Type B pancreatic cell (in vitro differentiated cells): Measurements from ENCODE around the gene RRBP1. TPM values are rescaled to one million over a fixed set of nuclear protein-coding genes. Genes with fewer than 3 reads are reported as not detected.
"Not testable (repeated sequence)": the region's sequence is repeated elsewhere in the genome, so short reads cannot be mapped to it uniquely, and the experiment has no call there.

Experiments used
- DNase-seq: peaks from one replicate; pipeline ENCODE4 v3.0.0; 2021; ENCODE audit warnings: mixed read lengths; ENCODE audit not compliant: unreplicated experiment; ENCODE audit errors: extremely low spot score
- H3K27ac Mint-ChIP-seq: 2 replicates; pipeline ENCODE4 v1.8.0; 2021; ENCODE audit warnings: mild to moderate bottlenecking, mixed read lengths
- H3K27me3 Mint-ChIP-seq: 2 replicates; pipeline ENCODE4 v1.8.0; 2021; ENCODE audit warnings: mixed read lengths
- H3K36me3 Mint-ChIP-seq: 2 replicates; pipeline ENCODE4 v1.8.0; 2021; ENCODE audit warnings: mixed read lengths
- H3K4me1 Mint-ChIP-seq: one replicate; pipeline ENCODE4 v1.8.0; 2021; ENCODE audit warnings: mixed read lengths; ENCODE audit not compliant: unreplicated experiment
- H3K4me3 Mint-ChIP-seq: 2 replicates; pipeline ENCODE4 v1.8.0; 2021; ENCODE audit warnings: mild to moderate bottlenecking, mixed read lengths
- H3K9me3 Mint-ChIP-seq: 2 replicates; pipeline ENCODE4 v1.8.0; 2021; ENCODE audit warnings: mixed read lengths
- CTCF ChIP-seq: fragments of 200-600 bp; sonication (generic); conservative IDR thresholded peaks from 2 replicates; pipeline ENCODE4 v1.5.0; 2021; ENCODE audit warnings: antibody characterized with exemption, mild to moderate bottlenecking
- total RNA-seq: library from RNA; stranded (reverse); gene quantifications from 2 replicates; pipeline ENCODE4 v1.2.1, GENCODE V29; 2021; ENCODE audit warnings: low replicate concordance

RRBP1 gene
- total RNA-seq, 1 donor from 2014 or later = 161 TPM

DNA sequence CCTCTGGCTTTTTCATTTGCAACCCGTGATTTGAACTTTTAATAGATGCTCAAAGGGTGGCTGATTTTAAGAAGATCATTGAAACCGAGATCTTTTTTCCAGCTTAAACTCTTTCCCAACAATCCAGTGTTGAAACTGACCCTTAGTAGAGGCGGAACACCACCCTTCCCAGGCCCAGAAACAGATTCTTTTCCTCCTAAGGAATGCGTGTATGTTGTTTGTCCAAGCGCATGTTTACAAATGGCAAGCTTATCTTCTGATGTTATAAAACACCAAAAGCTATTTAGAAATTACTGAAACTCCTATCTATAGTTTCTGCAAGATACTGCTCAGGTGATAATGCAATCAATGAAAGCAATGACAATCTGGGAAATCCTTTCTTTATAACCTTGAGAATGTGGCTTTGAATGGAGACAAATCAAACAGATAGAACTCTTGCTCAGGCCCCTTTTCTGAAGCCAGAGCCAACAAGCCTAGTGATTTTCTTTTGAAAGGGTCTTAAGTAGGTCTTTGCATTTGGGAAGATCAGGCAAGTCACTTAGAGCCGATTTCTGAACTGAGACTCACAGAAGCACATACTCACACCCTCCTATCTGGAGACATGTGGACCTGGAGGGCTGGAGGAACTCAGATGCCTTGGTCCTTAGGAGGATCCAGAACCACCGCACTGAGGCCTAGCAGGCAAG is 26.8 kb upstream of the RRBP1 start:
- Mint-ChIP-seq H3K4me3 (no peak overlapping the region), H3K9me3 (no peaks in the 10 kb centered on the region), H3K27ac (peak overlapping the region; percentile 55), H3K4me1 (peaks cover 21% of the 10 kb centered on the region), H3K36me3 (no peaks in the 10 kb centered on the region), H3K27me3 (no peaks in the 10 kb centered on the region)
- TF ChIP-seq CTCF = no peak
- no peak for DNase-seq

GRCh38 chr20:17707951-17708350 is 25.9 kb upstream of the RRBP1 start:
- peaks cover 21% of the 10 kb centered on the region for H3K4me1 Mint-ChIP-seq
- not testable (repeated sequence) for H3K4me3 Mint-ChIP-seq, H3K36me3 Mint-ChIP-seq, H3K27ac Mint-ChIP-seq, H3K27me3 Mint-ChIP-seq, H3K9me3 Mint-ChIP-seq, DNase-seq

DNA sequence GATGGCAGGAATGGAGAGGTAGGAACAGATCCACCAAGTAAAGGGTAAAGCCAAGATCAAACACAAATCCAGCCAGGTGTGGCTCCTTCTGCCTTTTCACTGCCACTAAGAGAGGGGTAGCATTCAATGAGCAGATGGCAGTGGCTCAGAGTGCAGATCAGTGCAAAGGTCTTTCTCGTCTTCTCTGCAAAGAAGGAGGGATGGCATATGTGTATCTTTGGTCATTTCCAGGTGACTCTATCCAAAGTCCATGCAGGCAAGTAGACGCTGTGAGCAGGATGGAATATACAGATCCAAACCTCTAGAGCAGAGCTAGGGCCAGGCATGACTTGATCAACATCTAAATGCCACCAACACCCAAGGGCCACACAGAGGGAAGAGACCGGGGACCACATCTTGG is 24.6 kb upstream of the RRBP1 start:
- Mint-ChIP-seq H3K36me3 (no peaks in the 10 kb centered on the region), H3K27ac (peak overlapping the region; percentile 46), H3K4me3 (no peak overlapping the region), H3K9me3 (no peaks in the 10 kb centered on the region), H3K4me1 (peaks cover 16% of the 10 kb centered on the region), H3K27me3 (no peaks in the 10 kb centered on the region)
- TF ChIP-seq CTCF = no peak
- DNase-seq = no peak

GRCh38 chr20:17705916-17706315 is 23.9 kb upstream of the RRBP1 start:
- H3K36me3 Mint-ChIP-seq = no peaks in the 10 kb centered on the region
- H3K27ac Mint-ChIP-seq = no peak overlapping the region
- peaks cover 11% of the 10 kb centered on the region for H3K4me1 Mint-ChIP-seq
- DNase-seq = no peak
- no peaks in the 10 kb centered on the region for H3K27me3 Mint-ChIP-seq
- TF ChIP-seq CTCF = no peak
- no peaks in the 10 kb centered on the region for H3K9me3 Mint-ChIP-seq
- H3K4me3 Mint-ChIP-seq = no peak overlapping the region

- Mint-ChIP-seq H3K36me3 (no peaks in the 10 kb centered on the region), H3K4me3 (no peak overlapping the region), H3K4me1 (peaks cover 4% of the 10 kb centered on the region), H3K27me3 (no peaks in the 10 kb centered on the region), H3K27ac (no peak overlapping the region), H3K9me3 (no peaks in the 10 kb centered on the region)
- no peak for TF ChIP-seq CTCF
- no peak for DNase-seq
Measured at GRCh38 chr20:17704589-17705317, 22.7 kb upstream of the RRBP1 start.

GRCh38 chr20:17701826-17702225 is 19.8 kb upstream of the RRBP1 start:
- H3K36me3 Mint-ChIP-seq = no peaks in the 10 kb centered on the region
- no peak for DNase-seq
- peaks cover under 1% of the 10 kb centered on the region for H3K9me3 Mint-ChIP-seq
- H3K27me3 Mint-ChIP-seq = no peaks in the 10 kb centered on the region
- no peak overlapping the region for H3K27ac Mint-ChIP-seq
- no peak for TF ChIP-seq CTCF
- H3K4me3 Mint-ChIP-seq = no peak overlapping the region
- H3K4me1 Mint-ChIP-seq = no peaks in the 10 kb centered on the region
